SK-N-SH (cell line): ENCODE results near the gene DMD. TPM values are rescaled to one million over a fixed set of nuclear protein-coding genes. Genes with fewer than 3 reads are reported as not detected.

ENCODE experiments used
- CTCF ChIA-PET: fragments of 300-600, 350-600 bp; formaldehyde crosslinking; extraction: SDS; loops from one replicate; lab custom pipeline; 2021; lab: Yijun Ruan, JAX
- POLR2A ChIA-PET: fragments of 350-600 bp; sonication (Branson Sonifier 250); formaldehyde crosslinking; extraction: SDS; loops from one replicate; lab custom pipeline; 2020; ENCODE audit warnings: antibody characterized with exemption, inconsistent platforms; lab: Yijun Ruan, JAX
- DNase-seq: peaks from one replicate; pipeline ENCODE4 v3.0.0; 2012
- H2AFZ ChIP-seq: fragments of 200-600 bp; sonication (generic); 2 replicates; pipeline ENCODE4 v1.8.1; 2016; ENCODE audit warnings: antibody characterized with exemption, mild to moderate bottlenecking, low read depth
- H3F3A ChIP-seq: fragments of 200-600 bp; sonication (generic); replicated peaks from 2 replicates; pipeline ENCODE3; 2016; ENCODE audit warnings: antibody characterized with exemption, mild to moderate bottlenecking; ENCODE audit not compliant: insufficient read depth
- H3K27ac ChIP-seq, 2 experiments: fragments of 200-500 bp in 1 of 2; fragments of 200-600 bp in 1 of 2; sonication (Bioruptor generic) in 1 of 2; sonication (generic), shearing (Covaris generic) in 1 of 2; 2 replicates each; pipeline versions ENCODE4 v1.5.1 to v1.6.1; 2014 to 2016; ENCODE audit warnings: low read depth in 2 of 2, inconsistent platforms in 1 of 2, low read length in 1 of 2, mild to moderate bottlenecking in 1 of 2, mixed read lengths in 1 of 2
- H3K27me3 ChIP-seq: fragments of 200-600 bp; sonication (generic), shearing (Covaris generic); 2 replicates; pipeline ENCODE4 v1.6.1; 2016; ENCODE audit warnings: mixed run types; ENCODE audit not compliant: insufficient read depth
- H3K36me3 ChIP-seq, 2 experiments: fragments of 200-500 bp in 1 of 2; fragments of 200-600 bp in 1 of 2; sonication (Bioruptor generic) in 1 of 2; sonication (generic) in 1 of 2; replicated peaks in 1 of 2; 2 replicates each; pipeline versions ENCODE3 to v1.5.1; 2014 to 2016; ENCODE audit warnings: low read length in 1 of 2, mild to moderate bottlenecking in 1 of 2; ENCODE audit not compliant: insufficient read depth in 2 of 2, control insufficient read depth in 1 of 2
- H3K4me1 ChIP-seq, 2 experiments: fragments of 200-500 bp in 1 of 2; fragments of 200-600 bp in 1 of 2; sonication (Bioruptor generic) in 1 of 2; sonication (generic), shearing (Covaris generic) in 1 of 2; 2 replicates each; pipeline versions ENCODE4 v1.5.1 to v1.6.1; 2014 to 2016; ENCODE audit warnings: low read depth in 1 of 2, low read length in 1 of 2, mixed run types in 1 of 2; ENCODE audit not compliant: insufficient read depth in 2 of 2, control insufficient read depth in 1 of 2
- H3K4me2 ChIP-seq: fragments of 200-600 bp; sonication (generic), shearing (Covaris generic); 2 replicates; pipeline ENCODE4 v1.6.1; 2017; ENCODE audit warnings: mixed run types
- H3K4me3 ChIP-seq, 2 experiments: fragments of 200-500 bp in 1 of 2; fragments of 200-600 bp in 1 of 2; sonication (Bioruptor generic) in 1 of 2; sonication (generic), shearing (Covaris generic) in 1 of 2; 2 replicates each; pipeline versions ENCODE4 v1.5.1 to v1.8.1; 2014 to 2016; ENCODE audit warnings: low read depth in 2 of 2, inconsistent platforms in 1 of 2, low read length in 1 of 2, mild to moderate bottlenecking in 1 of 2, mixed read lengths in 1 of 2, moderate library complexity in 1 of 2
- H3K79me2 ChIP-seq: fragments of 200-600 bp; sonication (generic); 2 replicates; pipeline ENCODE4 v1.8.1; 2017; ENCODE audit warnings: mild to moderate bottlenecking; ENCODE audit not compliant: insufficient read depth
- H3K9ac ChIP-seq: fragments of 200-600 bp; sonication (generic); 2 replicates; pipeline ENCODE4 v1.6.1; 2017; ENCODE audit warnings: mixed run types
- H3K9me2 ChIP-seq: fragments of 200-600 bp; sonication (generic); 2 replicates; pipeline ENCODE4 v1.6.1; 2017; ENCODE audit warnings: mixed run types
- H3K9me3 ChIP-seq: fragments of 200-600 bp; sonication (generic); 2 replicates; pipeline ENCODE4 v1.6.1; 2017; ENCODE audit warnings: mixed run types, mild to moderate bottlenecking, moderate library complexity
- H4K20me1 ChIP-seq: fragments of 200-600 bp; sonication (generic); 2 replicates; pipeline ENCODE4 v1.6.1; 2017; ENCODE audit warnings: mild to moderate bottlenecking, mixed run types; ENCODE audit not compliant: insufficient read depth
- CHD2 ChIP-seq: fragments of 150-350 bp; IDR thresholded peaks from 2 replicates; pipeline ENCODE4 v1.6.1; 2018; ENCODE audit warnings: low read length; ENCODE audit not compliant: partially characterized antibody
- EP300 ChIP-seq, 2 experiments: IDR thresholded peaks; 2 replicates each; pipeline versions ENCODE4 v1.4.0 to v1.6.1; 2012; ENCODE audit warnings: borderline replicate concordance in 1 of 2, low read depth in 1 of 2, low read length in 1 of 2
- EZH2phosphoT487 ChIP-seq: fragments of 200-600 bp; sonication (generic); IDR thresholded peaks from 2 replicates; pipeline ENCODE4 v1.6.1; 2017; ENCODE audit warnings: low read depth, mixed run types, mild to moderate bottlenecking, antibody characterized with exemption, moderate library complexity, borderline replicate concordance
- FOXM1 ChIP-seq: IDR thresholded peaks from 2 replicates; pipeline ENCODE4 v1.4.0; 2012; ENCODE audit warnings: low read depth, mild to moderate bottlenecking
- GABPA ChIP-seq: IDR thresholded peaks from 2 replicates; pipeline ENCODE4 v1.4.0; 2012; ENCODE audit warnings: low read depth, mild to moderate bottlenecking
- GATA2 ChIP-seq: sonication (generic); formaldehyde crosslinking; IDR thresholded peaks from 2 replicates; pipeline ENCODE4 v1.5.0; 2020; ENCODE audit warnings: mild to moderate bottlenecking, missing genetic modification reagents
- IRF3 ChIP-seq: fragments of 150-350 bp; IDR thresholded peaks from 2 replicates; pipeline ENCODE4 v1.6.1; 2016; ENCODE audit warnings: mild to moderate bottlenecking, low read depth, low read length
- PBX3 ChIP-seq: IDR thresholded peaks from 2 replicates; pipeline ENCODE4; 2012
- POLR2AphosphoS5 ChIP-seq: IDR thresholded peaks from 2 replicates; pipeline ENCODE4 v1.6.1; 2012; ENCODE audit warnings: low read depth, low read length
- RAD21 ChIP-seq: IDR thresholded peaks from 2 replicates; pipeline ENCODE4 v1.6.1; 2012; ENCODE audit warnings: mild to moderate bottlenecking, low read length
- RCOR1 ChIP-seq: fragments of 150-350 bp; IDR thresholded peaks from 2 replicates; pipeline ENCODE4 v1.6.1; 2017; ENCODE audit warnings: antibody characterized with exemption, low read length
- RFX5 ChIP-seq: IDR thresholded peaks from 2 replicates; pipeline ENCODE4 v1.6.1; 2012; ENCODE audit warnings: mild to moderate bottlenecking, improper control_type of control experiment, low read length
- SMC3 ChIP-seq: IDR thresholded peaks from 2 replicates; pipeline ENCODE4 v1.6.1; 2012; ENCODE audit warnings: low read depth, low read length, improper control_type of control experiment
- YY1 ChIP-seq: IDR thresholded peaks from 2 replicates; pipeline ENCODE4 v1.4.0; 2012; ENCODE audit warnings: low read depth, mild to moderate bottlenecking
- ZBTB33 ChIP-seq: IDR thresholded peaks from 2 replicates; pipeline ENCODE4 v1.4.0; 2012; ENCODE audit warnings: low read depth, borderline replicate concordance
- WGBS: methylation state at CpG from one replicate; pipeline ENCODE4 v1.1.6; 2017; ENCODE audit warnings: low lambda C conversion rate; 5-methylcytosine and 5-hydroxymethylcytosine counted together
- polyA plus RNA-seq, 3 experiments: library from polyadenylated mRNA; depleted of rRNA; stranded (reverse); fragments of >200 nt; gene quantifications; 2 replicates each; pipeline ENCODE4 v1.2.3, GENCODE V29; 2012
- TF ChIP-seq, protein P1 (sequence below): fragments of 200-600 bp; sonication (generic); IDR thresholded peaks from 2 replicates; pipeline ENCODE4 v1.6.1; 2017; ENCODE audit warnings: antibody characterized with exemption, mild to moderate bottlenecking, moderate library complexity
- TF ChIP-seq, protein P2 (sequence below): IDR thresholded peaks from 2 replicates; pipeline ENCODE4 v1.4.0; 2012; ENCODE audit warnings: low read depth

Gene DMD
- polyA plus RNA-seq, 1 of the 3 experiments (the other 2 are of a cell fraction): 3.9 TPM

- no peaks in the 10 kb centered on the region for H4K20me1 ChIP-seq
- WGBS: 2% methylated on average over 4 of the region's 4 CpGs
- POLR2A ChIA-PET: no interaction called here
These were observed 1553.0 kb downstream of the DMD start for GRCh38 chrX:31658360-31658759.

GRCh38 chrX:31656013-31656412, 1555.3 kb downstream of the DMD start:
- POLR2A ChIA-PET: no interaction called here
- no peak for TF ChIP-seq YY1
- TF ChIP-seq, protein P1, sequence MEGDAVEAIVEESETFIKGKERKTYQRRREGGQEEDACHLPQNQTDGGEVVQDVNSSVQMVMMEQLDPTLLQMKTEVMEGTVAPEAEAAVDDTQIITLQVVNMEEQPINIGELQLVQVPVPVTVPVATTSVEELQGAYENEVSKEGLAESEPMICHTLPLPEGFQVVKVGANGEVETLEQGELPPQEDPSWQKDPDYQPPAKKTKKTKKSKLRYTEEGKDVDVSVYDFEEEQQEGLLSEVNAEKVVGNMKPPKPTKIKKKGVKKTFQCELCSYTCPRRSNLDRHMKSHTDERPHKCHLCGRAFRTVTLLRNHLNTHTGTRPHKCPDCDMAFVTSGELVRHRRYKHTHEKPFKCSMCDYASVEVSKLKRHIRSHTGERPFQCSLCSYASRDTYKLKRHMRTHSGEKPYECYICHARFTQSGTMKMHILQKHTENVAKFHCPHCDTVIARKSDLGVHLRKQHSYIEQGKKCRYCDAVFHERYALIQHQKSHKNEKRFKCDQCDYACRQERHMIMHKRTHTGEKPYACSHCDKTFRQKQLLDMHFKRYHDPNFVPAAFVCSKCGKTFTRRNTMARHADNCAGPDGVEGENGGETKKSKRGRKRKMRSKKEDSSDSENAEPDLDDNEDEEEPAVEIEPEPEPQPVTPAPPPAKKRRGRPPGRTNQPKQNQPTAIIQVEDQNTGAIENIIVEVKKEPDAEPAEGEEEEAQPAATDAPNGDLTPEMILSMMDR: no peak
- no peak for TF ChIP-seq ZBTB33
- no peak for TF ChIP-seq IRF3
- TF ChIP-seq PBX3: no peak
- TF ChIP-seq GABPA: no peak
- TF ChIP-seq RFX5: no peak
- no peak for TF ChIP-seq FOXM1
- no peak for TF ChIP-seq GATA2 (CRISPR knock-in tag)
- TF ChIP-seq EZH2phosphoT487: no peak
- TF ChIP-seq RAD21: no peak
- no peak for TF ChIP-seq POLR2AphosphoS5
- TF ChIP-seq EP300 (IDR thresholded peaks at IDR 0.05; ENCODE audit: borderline replicate concordance in 1 of 2, low read depth in 1 of 2, low read length in 1 of 2): no peak
- TF ChIP-seq, protein P2, sequence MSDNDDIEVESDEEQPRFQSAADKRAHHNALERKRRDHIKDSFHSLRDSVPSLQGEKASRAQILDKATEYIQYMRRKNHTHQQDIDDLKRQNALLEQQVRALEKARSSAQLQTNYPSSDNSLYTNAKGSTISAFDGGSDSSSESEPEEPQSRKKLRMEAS: no peak
- TF ChIP-seq RCOR1: no peak
- no peak for TF ChIP-seq CHD2

More at GRCh38 chrX:31658360-31658759, 1553.0 kb downstream of the DMD start:
- no peak overlapping the region for H3K9ac ChIP-seq
- peak; percentile 46 for TF ChIP-seq SMC3
- no peak for TF ChIP-seq RCOR1
- TF ChIP-seq, protein P1: peak; percentile 83
- TF ChIP-seq RAD21: peak; percentile 76
- no peaks in the 10 kb centered on the region for H3K4me1 ChIP-seq
- CTCF ChIA-PET: interaction anchor here (0.7 to 3.3 kb wide), 13 partner anchors 9 to 923 kb away, joined by 3 to 63 read pairs (median 5); no protein-coding TSS in a partner anchor
- no peaks in the 10 kb centered on the region for H3K36me3 ChIP-seq
- H3K4me3 ChIP-seq: no peak overlapping the region
- H3K4me2 ChIP-seq: no peak overlapping the region
- H3K9me3 ChIP-seq: no peaks in the 10 kb centered on the region
- H3K27me3 ChIP-seq: no peaks in the 10 kb centered on the region
- H3F3A ChIP-seq: no peaks in the 10 kb centered on the region
- H3K79me2 ChIP-seq: no peaks in the 10 kb centered on the region
- DNase-seq: peak; percentile 6
- no peak overlapping the region for H3K27ac ChIP-seq
- H3K9me2 ChIP-seq: no peaks in the 10 kb centered on the region
- no peak overlapping the region for H2AFZ ChIP-seq

More at GRCh38 chrX:31656013-31656412, 1555.3 kb downstream of the DMD start:
- H3K4me2 ChIP-seq: no peak overlapping the region
- H2AFZ ChIP-seq: no peak overlapping the region
- no peaks in the 10 kb centered on the region for H3K79me2 ChIP-seq
- no peaks in the 10 kb centered on the region for H3K36me3 ChIP-seq
- H3K4me1 ChIP-seq: no peaks in the 10 kb centered on the region
- no peaks in the 10 kb centered on the region for H3K27me3 ChIP-seq
- no peaks in the 10 kb centered on the region for H3K9me2 ChIP-seq
- H3F3A ChIP-seq: no peaks in the 10 kb centered on the region
- CTCF ChIA-PET: interaction anchor here (0.6 to 3.3 kb wide), 4 partner anchors 618 to 921 kb away, joined by 3 to 63 read pairs (median 10); no protein-coding TSS in a partner anchor
- peak overlapping the region in 1 of 2 experiments; percentile 25; a peak in 2 of 4 replicates for H3K27ac ChIP-seq
- no peaks in the 10 kb centered on the region for H3K9me3 ChIP-seq
- no peaks in the 10 kb centered on the region for H4K20me1 ChIP-seq
- no peak for DNase-seq
- no peak overlapping the region for H3K9ac ChIP-seq
- H3K4me3 ChIP-seq: no peak overlapping the region
